H9 (cell line): ENCODE results near the gene PLEKHN1. TPM values are rescaled to one million over a fixed set of nuclear protein-coding genes. Genes with fewer than 3 reads are reported as not detected.

Experiments used
- DNase-seq: peaks from one replicate; pipeline ENCODE4 v3.0.0-alpha.2; 2017
- H2AFZ ChIP-seq: one replicate; pipeline ENCODE4 v1.6.1; 2013; ENCODE audit warnings: mild to moderate bottlenecking, low read length, control low read depth, moderate library complexity
- H2AK5ac ChIP-seq: 2 replicates; pipeline ENCODE4 v1.6.1; 2013; ENCODE audit warnings: low read length, control low read depth, mixed read lengths; ENCODE audit not compliant: insufficient read length
- H2BK120ac ChIP-seq: one replicate; pipeline ENCODE4 v1.6.1; 2013; ENCODE audit warnings: low read depth, mild to moderate bottlenecking, low read length, control low read depth, inconsistent platforms; ENCODE audit not compliant: poor library complexity, severe bottlenecking
- H2BK12ac ChIP-seq: 2 replicates; pipeline ENCODE4 v1.6.1; 2013; ENCODE audit warnings: low read length, control low read depth, mixed read lengths, low read depth; ENCODE audit not compliant: insufficient read length
- H2BK15ac ChIP-seq: 2 replicates; pipeline ENCODE4 v1.6.1; 2013; ENCODE audit warnings: low read depth, low read length, control low read depth
- H2BK20ac ChIP-seq: one replicate; pipeline ENCODE4 v1.6.1; 2013; ENCODE audit warnings: low read depth, mild to moderate bottlenecking, low read length, control low read depth, inconsistent platforms; ENCODE audit not compliant: poor library complexity, severe bottlenecking
- H2BK5ac ChIP-seq: 2 replicates; pipeline ENCODE4 v1.6.1; 2013; ENCODE audit warnings: low read length, control low read depth, mixed read lengths; ENCODE audit not compliant: insufficient read length
- H3K14ac ChIP-seq: 2 replicates; pipeline ENCODE4 v1.6.1; 2013; ENCODE audit warnings: low read length, control low read depth; ENCODE audit not compliant: insufficient read depth
- H3K18ac ChIP-seq: 2 replicates; pipeline ENCODE4 v1.6.1; 2013; ENCODE audit warnings: low read depth, mild to moderate bottlenecking, mixed read lengths, low read length, control low read depth; ENCODE audit not compliant: insufficient read length
- H3K23ac ChIP-seq: 2 replicates; pipeline ENCODE4 v1.6.1; 2013; ENCODE audit warnings: low read length, control low read depth, mixed read lengths, low read depth; ENCODE audit not compliant: insufficient read length
- H3K23me2 ChIP-seq: 2 replicates; pipeline ENCODE4 v1.6.1; 2013; ENCODE audit warnings: low read depth, mild to moderate bottlenecking, mixed read lengths, low read length, control low read depth; ENCODE audit not compliant: insufficient read length, poor library complexity, severe bottlenecking
- H3K27ac ChIP-seq: 2 replicates; pipeline ENCODE4 v1.5.1; 2013; ENCODE audit warnings: low read length, control low read depth, mixed read lengths, low read depth; ENCODE audit not compliant: insufficient read length
- H3K27me3 ChIP-seq: 2 replicates; pipeline ENCODE4 v1.6.1; 2013; ENCODE audit warnings: low read length, control low read depth, inconsistent platforms; ENCODE audit not compliant: insufficient read depth
- H3K4ac ChIP-seq: 2 replicates; pipeline ENCODE4 v1.6.1; 2013; ENCODE audit warnings: low read depth, mild to moderate bottlenecking, control low read depth, inconsistent platforms, low read length, moderate library complexity
- H3K4me1 ChIP-seq: 2 replicates; pipeline ENCODE4 v1.6.1; 2013; ENCODE audit warnings: low read length, control low read depth, inconsistent platforms; ENCODE audit not compliant: insufficient read depth
- H3K4me2 ChIP-seq: 2 replicates; pipeline ENCODE4 v1.6.1; 2013; ENCODE audit warnings: low read length, control low read depth, mixed read lengths; ENCODE audit not compliant: insufficient read length, insufficient read depth
- H3K56ac ChIP-seq: 2 replicates; pipeline ENCODE4 v1.6.1; 2013; ENCODE audit warnings: low read depth, mild to moderate bottlenecking, mixed read lengths, low read length, control low read depth; ENCODE audit not compliant: insufficient read length
- H3K79me1 ChIP-seq: 2 replicates; pipeline ENCODE4 v1.6.1; 2013; ENCODE audit warnings: low read depth, mild to moderate bottlenecking, moderate library complexity, low read length, control low read depth, inconsistent platforms; ENCODE audit not compliant: insufficient read depth, poor library complexity, severe bottlenecking
- H3K79me2 ChIP-seq: 2 replicates; pipeline ENCODE4 v1.6.1; 2013; ENCODE audit warnings: low read length, control low read depth, inconsistent platforms; ENCODE audit not compliant: insufficient read depth
- H3K9ac ChIP-seq: 2 replicates; pipeline ENCODE4 v1.6.1; 2013; ENCODE audit warnings: low read length, control low read depth, mixed read lengths; ENCODE audit not compliant: insufficient read length; ENCODE audit errors: extremely low read depth
- H3K9me3 ChIP-seq: one replicate; pipeline ENCODE4 v1.6.1; 2013; ENCODE audit warnings: low read depth, low read length, inconsistent platforms; ENCODE audit not compliant: control insufficient read depth
- H3T11ph ChIP-seq: one replicate; pipeline ENCODE4 v1.6.1; 2013; ENCODE audit warnings: mild to moderate bottlenecking, low read length, control low read depth, inconsistent platforms
- H4K20me1 ChIP-seq: one replicate; pipeline ENCODE4 v1.6.1; 2013; ENCODE audit not compliant: control insufficient read depth, insufficient read length, insufficient read depth
- H4K5ac ChIP-seq: 2 replicates; pipeline ENCODE4 v1.6.1; 2013; ENCODE audit warnings: low read depth, mild to moderate bottlenecking, mixed read lengths, low read length, control low read depth; ENCODE audit not compliant: insufficient read length
- H4K8ac ChIP-seq: replicated peaks from 2 replicates; pipeline ENCODE4 v1.6.1; 2013; ENCODE audit warnings: low read length, control low read depth, mixed read lengths, low read depth; ENCODE audit not compliant: insufficient read length
- H4K91ac ChIP-seq: 2 replicates; pipeline ENCODE4 v1.6.1; 2013; ENCODE audit warnings: low read depth, mild to moderate bottlenecking, moderate library complexity, mixed read lengths, low read length, control low read depth; ENCODE audit not compliant: insufficient read length
- H3K27ac Mint-ChIP-seq, 3 experiments: 2 replicates in 2 of 3; 3 replicates in 1 of 3; pipeline ENCODE4 v1.8.0; 2020 to 2021; ENCODE audit warnings: mixed read lengths in 3 of 3, mild to moderate bottlenecking in 1 of 3, moderate library complexity in 1 of 3
- H3K27me3 Mint-ChIP-seq: 2 replicates; pipeline ENCODE4 v1.8.0; 2021; ENCODE audit warnings: low read depth, mild to moderate bottlenecking, moderate library complexity, mixed read lengths
- H3K36me3 Mint-ChIP-seq, 3 experiments: 2 replicates in 2 of 3; 3 replicates in 1 of 3; pipeline ENCODE4 v1.8.0; 2020 to 2021; ENCODE audit warnings: low read depth in 3 of 3, mixed read lengths in 3 of 3; ENCODE audit not compliant: insufficient read depth in 1 of 3
- H3K4me1 Mint-ChIP-seq, 2 experiments: 2 replicates each; pipeline ENCODE4 v1.8.0; 2020; ENCODE audit warnings: mixed read lengths in 2 of 2
- H3K4me3 Mint-ChIP-seq, 2 experiments: 2 replicates in 1 of 2; 3 replicates in 1 of 2; pipeline ENCODE4 v1.8.0; 2020 to 2021; ENCODE audit warnings: mild to moderate bottlenecking in 2 of 2, mixed read lengths in 2 of 2, moderate library complexity in 1 of 2
- H3K9me3 Mint-ChIP-seq, 2 experiments: 2 replicates in 1 of 2; 3 replicates in 1 of 2; pipeline ENCODE4 v1.8.0; 2020; ENCODE audit warnings: mild to moderate bottlenecking in 2 of 2, mixed read lengths in 2 of 2, moderate library complexity in 1 of 2
- CTCF ChIP-seq: fragments of 200-600 bp; sonication (generic); conservative IDR thresholded peaks from 3 replicates; pipeline ENCODE4 v1.8.0; 2021; ENCODE audit warnings: antibody characterized with exemption, mild to moderate bottlenecking
- WGBS: extraction: QIAGEN DNeasy Blood & Tissue Kit; methylation state at CpG from one replicate; pipeline ENCODE4 v1.1.7; 2013; ENCODE audit warnings: missing lambda C conversion rate, low lambda C conversion rate, mixed read lengths; ENCODE audit not compliant: insufficient read length; ENCODE audit errors: extremely low coverage; 5-methylcytosine and 5-hydroxymethylcytosine counted together
- total RNA-seq: library from RNA; stranded (reverse); gene quantifications from 2 replicates; pipeline ENCODE4 v1.2.1, GENCODE V29; 2021

PLEKHN1 gene
- total RNA-seq, 1 experiment from 2014 or later: 3.0 TPM

GRCh38 chr1:954927-955326 is 11.4 kb upstream of the PLEKHN1 start:
- H3K27me3 Mint-ChIP-seq: peaks cover 5% of the 10 kb centered on the region
- H3K23me2 ChIP-seq: no peaks in the 10 kb centered on the region
- H3K9me3 Mint-ChIP-seq: no peaks in the 10 kb centered on the region; a peak in 2 of 5 replicates
- no peak overlapping the region for H3K9ac ChIP-seq
- no peak overlapping the region for H4K8ac ChIP-seq
- no peak overlapping the region for H3K4me3 Mint-ChIP-seq
- no peak overlapping the region for H2AFZ ChIP-seq
- no peak overlapping the region for H3K56ac ChIP-seq
- no peak overlapping the region for H4K5ac ChIP-seq
- no peak overlapping the region for H3K27ac ChIP-seq
- WGBS: no CpG with 5 or more reads among the region's 13 CpGs
- H2BK120ac ChIP-seq: no peak overlapping the region
- H3K79me2 ChIP-seq: peaks cover 5% of the 10 kb centered on the region; the same call in 1 of the 2 replicates
- H2BK5ac ChIP-seq: no peak overlapping the region
- H2BK20ac ChIP-seq: no peak overlapping the region
- H3K27ac Mint-ChIP-seq: no peak overlapping the region
- peaks cover 7 to 16% of the 10 kb centered on the region in 2 experiments for H3K4me1 Mint-ChIP-seq
- no peak for DNase-seq
- H2AK5ac ChIP-seq: no peak overlapping the region
- no peak overlapping the region for H3K4me2 ChIP-seq
- no peaks in the 10 kb centered on the region for H4K20me1 ChIP-seq
- no peak overlapping the region for H3T11ph ChIP-seq
- H3K23ac ChIP-seq: no peak overlapping the region
- peaks cover 4% of the 10 kb centered on the region; the same call in 1 of the 2 replicates for H3K27me3 ChIP-seq
- H3K9me3 ChIP-seq: no peaks in the 10 kb centered on the region
- H2BK12ac ChIP-seq: no peak overlapping the region
- no peak overlapping the region for H3K14ac ChIP-seq
- H3K36me3 Mint-ChIP-seq: peaks cover 32 to 71% (median 59%) of the 10 kb centered on the region in 3 experiments; a peak in 6 of 7 replicates
- no peak for TF ChIP-seq CTCF
- H3K79me1 ChIP-seq: peaks cover 4% of the 10 kb centered on the region
- no peaks in the 10 kb centered on the region for H3K4me1 ChIP-seq
- no peak overlapping the region for H3K18ac ChIP-seq
- no peak overlapping the region for H3K4ac ChIP-seq
- H4K91ac ChIP-seq: no peak overlapping the region
- H2BK15ac ChIP-seq: no peak overlapping the region
